ENCODE measurements around the gene GALNT15.

Gene GALNT15

GRCh38 chr3:16233806-16234205 is 59.3 kb downstream of the GALNT15 start:
- DNase-seq: no peak

- DNase-seq: no peak
Measured at GRCh38 chr3:16234281-16234680, 59.8 kb downstream of the GALNT15 start.

GRCh38 chr3:16236030-16236639 is 61.7 kb downstream of the GALNT15 start:
- no peak for DNase-seq

GRCh38 chr3:16236856-16237393 is 62.4 kb downstream of the GALNT15 start:
- DNase-seq: no peak

- no peak for DNase-seq
Measured at GRCh38 chr3:16239086-16239770, 64.7 kb downstream of the GALNT15 start.

GRCh38 chr3:16239780-16240179 is 65.3 kb downstream of the GALNT15 start:
- DNase-seq: no peak

GRCh38 chr3:16240229-16241023 is 65.9 kb downstream of the GALNT15 start:
- DNase-seq: no peak

- DNase-seq: no peak
Measured at GRCh38 chr3:16241225-16241624, 66.7 kb downstream of the GALNT15 start.

GRCh38 chr3:16242177-16242576 is 67.7 kb downstream of the GALNT15 start:
- DNase-seq: no peak

GRCh38 chr3:16243706-16244490 is 69.4 kb downstream of the GALNT15 start:
- DNase-seq: no peak

GRCh38 chr3:16245609-16246008 is 71.1 kb downstream of the GALNT15 start:
- DNase-seq: no peak

- DNase-seq: peak; percentile 86 to 89
Measured at GRCh38 chr3:16247282-16248061, 73.0 kb downstream of the GALNT15 start.

- DNase-seq: no peak
Measured at GRCh38 chr3:16248556-16248955, 74.1 kb downstream of the GALNT15 start.

- DNase-seq: peak in 1 of 2 experiments; percentile 24
Measured at GRCh38 chr3:16249336-16249735, 74.9 kb downstream of the GALNT15 start.

GRCh38 chr3:16249886-16250285 is 75.4 kb downstream of the GALNT15 start:
- DNase-seq: no peak

- DNase-seq: no peak
Measured at GRCh38 chr3:16251316-16252085, 77.0 kb downstream of the GALNT15 start.

GRCh38 chr3:16252243-16252978 is 77.9 kb downstream of the GALNT15 start:
- no peak for DNase-seq

- DNase-seq: no peak
Measured at GRCh38 chr3:16252988-16253387, 78.5 kb downstream of the GALNT15 start.

GRCh38 chr3:16253601-16254000 is 79.1 kb downstream of the GALNT15 start:
- DNase-seq: peak; percentile 93 to 96

GRCh38 chr3:16254916-16255315 is 80.4 kb downstream of the GALNT15 start:
- DNase-seq: peak; percentile 42 to 65

All from Kasumi-1 (cell line).